Astrocyte of the cerebellum (primary cell): Measurements from ENCODE around the gene TMEM170B.

Source experiments
- DNase-seq: peaks from one replicate; pipeline ENCODE4 v3.0.0-alpha.2; 2011; ENCODE audit warnings: low read depth
- H3K4me3 ChIP-seq: 2 replicates; pipeline ENCODE4 v1.5.1; 2011; ENCODE audit warnings: mild to moderate bottlenecking, low read depth, low read length, moderate library complexity
- CTCF ChIP-seq: IDR thresholded peaks from 2 replicates; pipeline ENCODE4 v1.5.1; 2012; ENCODE audit warnings: low read length, low read depth, moderate library complexity, mild to moderate bottlenecking; ENCODE audit errors: missing control alignments
- in situ Hi-C: cut with HindIII; loops from 2 replicates; pipeline ENCODE4 v1.10.0; 2017; ENCODE audit warnings: low sequenced_read_pairs

TMEM170B gene

GRCh38 chr6:11537229-11538051, at the start of gene TMEM170B:
TSS of gene TMEM170B (plus strand) at chr6:11537749. CDS start at chr6:11538278, 529 bp downstream.
- H3K4me3 ChIP-seq, result peak within 1 kb of the TSS; percentile 61
- peak; percentile 55 for DNase-seq
- in situ Hi-C loops, result no loop called here
- no peak for TF ChIP-seq CTCF

GRCh38 chr6:11490996-11491395, 46.6 kb upstream of the TMEM170B start:
- in situ Hi-C loops, result no loop called here
- no peak overlapping the region for H3K4me3 ChIP-seq

GRCh38 chr6:11491596-11492463, 45.7 kb upstream of the TMEM170B start:
- no peak overlapping the region for H3K4me3 ChIP-seq
- no peak for TF ChIP-seq CTCF
- DNase-seq, result no peak
- in situ Hi-C loops, result no loop called here

More at GRCh38 chr6:11490996-11491395, 46.6 kb upstream of the TMEM170B start:
- no peak for DNase-seq
- no peak for TF ChIP-seq CTCF

- TF ChIP-seq CTCF, result no peak
- no peak for DNase-seq
- in situ Hi-C loops, result no loop called here
- H3K4me3 ChIP-seq, result no peak overlapping the region
These were observed 44.9 kb upstream of the TMEM170B start for GRCh38 chr6:11492464-11493290.

- DNase-seq, result no peak
- in situ Hi-C loops, result no loop called here
- TF ChIP-seq CTCF, result no peak
These were observed 43.6 kb upstream of the TMEM170B start for GRCh38 chr6:11493974-11494373.

More at GRCh38 chr6:11493974-11494373, 43.6 kb upstream of the TMEM170B start:
- no peak overlapping the region for H3K4me3 ChIP-seq
